ENCODE results near the gene NR6A1. TPM values are rescaled to one million over a fixed set of nuclear protein-coding genes. Genes with fewer than 3 reads are reported as not detected.

The NR6A1 gene
- total and polyA plus RNA-seq, 2 experiments from 2014 or later, result 44.2 to 139 TPM

- H3K4me1 Mint-ChIP-seq, result peaks cover 5% of the 10 kb centered on the region; the same call in 2 of the 3 replicates
- peaks cover 4% of the 10 kb centered on the region for H3K27me3 Mint-ChIP-seq (ENCODE audit: insufficient read depth, low read depth, poor library complexity)
- Histone ChIP-seq H3K79me2 (replicated peaks; ENCODE audit: insufficient read depth) (no peaks in the 10 kb centered on the region; the same call in 1 of the 2 replicates), H2AFZ (no peak overlapping the region), H3K36me3 (ENCODE audit: insufficient read depth) (no peaks in the 10 kb centered on the region), H4K20me1 (replicated peaks; ENCODE audit: insufficient read depth) (0 out of 2 replicates have a peak, but pooled peaks cover 3% of the 10 kb centered on the region), H3K27me3 (ENCODE audit: insufficient read depth) (no peaks in the 10 kb centered on the region), H3K9me2 (ENCODE audit: insufficient read depth) (no peaks in the 10 kb centered on the region), H3K4me1 (ENCODE audit: insufficient read depth) (no peaks in the 10 kb centered on the region), H3F3A (replicated peaks; ENCODE audit: low read depth) (no peaks in the 10 kb centered on the region), H3K4me3 (no peak overlapping the region), H3K4me2 (no peak overlapping the region), H3K27ac (ENCODE audit: low read depth) (peak overlapping the region; percentile 52; the same call in 1 of the 2 replicates)
- no peak for ATAC-seq
- H3K4me3 Mint-ChIP-seq, result no peak overlapping the region
- TF ChIP-seq JUNB (IDR thresholded peaks at IDR 0.05; ENCODE audit: unreplicated experiment) (no peak), POLR2AphosphoS5 (IDR thresholded peaks at IDR 0.05; ENCODE audit: low read depth) (no peak), EZH2 (IDR thresholded peaks at IDR 0.05; ENCODE audit: low read depth, unreplicated experiment) (no peak), EZH2phosphoT487 (IDR thresholded peaks at IDR 0.05; ENCODE audit: unreplicated experiment) (no peak), ZNF331 (CRISPR knock-in tag; IDR thresholded peaks at IDR 0.05; ENCODE audit: low read depth) (no peak), CREB1 (CRISPR knock-in tag; IDR thresholded peaks at IDR 0.05; ENCODE audit: low read depth) (no peak), CTCF (conservative IDR thresholded peaks at IDR 0.05; ENCODE audit: low read depth in 2 of 2) (no peak), NANOG (IDR thresholded peaks at IDR 0.05; ENCODE audit: borderline replicate concordance) (no peak), ZNF114 (CRISPR knock-in tag; IDR thresholded peaks at IDR 0.05) (no peak)
- TF ChIP-seq, protein P1, sequence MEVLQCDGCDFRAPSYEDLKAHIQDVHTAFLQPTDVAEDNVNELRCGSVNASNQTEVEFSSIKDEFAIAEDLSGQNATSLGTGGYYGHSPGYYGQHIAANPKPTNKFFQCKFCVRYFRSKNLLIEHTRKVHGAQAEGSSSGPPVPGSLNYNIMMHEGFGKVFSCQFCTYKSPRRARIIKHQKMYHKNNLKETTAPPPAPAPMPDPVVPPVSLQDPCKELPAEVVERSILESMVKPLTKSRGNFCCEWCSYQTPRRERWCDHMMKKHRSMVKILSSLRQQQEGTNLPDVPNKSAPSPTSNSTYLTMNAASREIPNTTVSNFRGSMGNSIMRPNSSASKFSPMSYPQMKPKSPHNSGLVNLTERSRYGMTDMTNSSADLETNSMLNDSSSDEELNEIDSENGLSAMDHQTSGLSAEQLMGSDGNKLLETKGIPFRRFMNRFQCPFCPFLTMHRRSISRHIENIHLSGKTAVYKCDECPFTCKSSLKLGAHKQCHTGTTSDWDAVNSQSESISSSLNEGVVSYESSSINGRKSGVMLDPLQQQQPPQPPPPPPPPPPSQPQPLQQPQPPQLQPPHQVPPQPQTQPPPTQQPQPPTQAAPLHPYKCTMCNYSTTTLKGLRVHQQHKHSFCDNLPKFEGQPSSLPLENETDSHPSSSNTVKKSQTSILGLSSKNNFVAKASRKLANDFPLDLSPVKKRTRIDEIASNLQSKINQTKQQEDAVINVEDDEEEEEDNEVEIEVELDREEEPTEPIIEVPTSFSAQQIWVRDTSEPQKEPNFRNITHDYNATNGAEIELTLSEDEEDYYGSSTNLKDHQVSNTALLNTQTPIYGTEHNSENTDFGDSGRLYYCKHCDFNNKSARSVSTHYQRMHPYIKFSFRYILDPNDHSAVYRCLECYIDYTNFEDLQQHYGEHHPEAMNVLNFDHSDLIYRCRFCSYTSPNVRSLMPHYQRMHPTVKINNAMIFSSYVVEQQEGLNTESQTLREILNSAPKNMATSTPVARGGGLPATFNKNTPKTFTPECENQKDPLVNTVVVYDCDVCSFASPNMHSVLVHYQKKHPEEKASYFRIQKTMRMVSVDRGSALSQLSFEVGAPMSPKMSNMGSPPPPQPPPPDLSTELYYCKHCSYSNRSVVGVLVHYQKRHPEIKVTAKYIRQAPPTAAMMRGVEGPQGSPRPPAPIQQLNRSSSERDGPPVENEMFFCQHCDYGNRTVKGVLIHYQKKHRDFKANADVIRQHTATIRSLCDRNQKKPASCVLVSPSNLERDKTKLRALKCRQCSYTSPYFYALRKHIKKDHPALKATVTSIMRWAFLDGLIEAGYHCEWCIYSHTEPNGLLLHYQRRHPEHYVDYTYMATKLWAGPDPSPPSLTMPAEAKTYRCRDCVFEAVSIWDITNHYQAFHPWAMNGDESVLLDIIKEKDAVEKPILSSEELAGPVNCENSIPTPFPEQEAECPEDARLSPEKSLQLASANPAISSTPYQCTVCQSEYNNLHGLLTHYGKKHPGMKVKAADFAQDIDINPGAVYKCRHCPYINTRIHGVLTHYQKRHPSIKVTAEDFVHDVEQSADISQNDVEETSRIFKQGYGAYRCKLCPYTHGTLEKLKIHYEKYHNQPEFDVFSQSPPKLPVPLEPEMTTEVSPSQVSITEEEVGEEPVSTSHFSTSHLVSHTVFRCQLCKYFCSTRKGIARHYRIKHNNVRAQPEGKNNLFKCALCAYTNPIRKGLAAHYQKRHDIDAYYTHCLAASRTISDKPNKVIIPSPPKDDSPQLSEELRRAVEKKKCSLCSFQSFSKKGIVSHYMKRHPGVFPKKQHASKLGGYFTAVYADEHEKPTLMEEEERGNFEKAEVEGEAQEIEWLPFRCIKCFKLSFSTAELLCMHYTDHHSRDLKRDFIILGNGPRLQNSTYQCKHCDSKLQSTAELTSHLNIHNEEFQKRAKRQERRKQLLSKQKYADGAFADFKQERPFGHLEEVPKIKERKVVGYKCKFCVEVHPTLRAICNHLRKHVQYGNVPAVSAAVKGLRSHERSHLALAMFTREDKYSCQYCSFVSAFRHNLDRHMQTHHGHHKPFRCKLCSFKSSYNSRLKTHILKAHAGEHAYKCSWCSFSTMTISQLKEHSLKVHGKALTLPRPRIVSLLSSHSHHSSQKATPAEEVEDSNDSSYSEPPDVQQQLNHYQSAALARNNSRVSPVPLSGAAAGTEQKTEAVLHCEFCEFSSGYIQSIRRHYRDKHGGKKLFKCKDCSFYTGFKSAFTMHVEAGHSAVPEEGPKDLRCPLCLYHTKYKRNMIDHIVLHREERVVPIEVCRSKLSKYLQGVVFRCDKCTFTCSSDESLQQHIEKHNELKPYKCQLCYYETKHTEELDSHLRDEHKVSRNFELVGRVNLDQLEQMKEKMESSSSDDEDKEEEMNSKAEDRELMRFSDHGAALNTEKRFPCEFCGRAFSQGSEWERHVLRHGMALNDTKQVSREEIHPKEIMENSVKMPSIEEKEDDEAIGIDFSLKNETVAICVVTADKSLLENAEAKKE (CRISPR knock-in tag; IDR thresholded peaks at IDR 0.05), result no peak
- TF ChIP-seq, protein P2, sequence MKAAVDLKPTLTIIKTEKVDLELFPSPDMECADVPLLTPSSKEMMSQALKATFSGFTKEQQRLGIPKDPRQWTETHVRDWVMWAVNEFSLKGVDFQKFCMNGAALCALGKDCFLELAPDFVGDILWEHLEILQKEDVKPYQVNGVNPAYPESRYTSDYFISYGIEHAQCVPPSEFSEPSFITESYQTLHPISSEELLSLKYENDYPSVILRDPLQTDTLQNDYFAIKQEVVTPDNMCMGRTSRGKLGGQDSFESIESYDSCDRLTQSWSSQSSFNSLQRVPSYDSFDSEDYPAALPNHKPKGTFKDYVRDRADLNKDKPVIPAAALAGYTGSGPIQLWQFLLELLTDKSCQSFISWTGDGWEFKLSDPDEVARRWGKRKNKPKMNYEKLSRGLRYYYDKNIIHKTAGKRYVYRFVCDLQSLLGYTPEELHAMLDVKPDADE (IDR thresholded peaks at IDR 0.05), result no peak
- TF ChIP-seq, protein P3, sequence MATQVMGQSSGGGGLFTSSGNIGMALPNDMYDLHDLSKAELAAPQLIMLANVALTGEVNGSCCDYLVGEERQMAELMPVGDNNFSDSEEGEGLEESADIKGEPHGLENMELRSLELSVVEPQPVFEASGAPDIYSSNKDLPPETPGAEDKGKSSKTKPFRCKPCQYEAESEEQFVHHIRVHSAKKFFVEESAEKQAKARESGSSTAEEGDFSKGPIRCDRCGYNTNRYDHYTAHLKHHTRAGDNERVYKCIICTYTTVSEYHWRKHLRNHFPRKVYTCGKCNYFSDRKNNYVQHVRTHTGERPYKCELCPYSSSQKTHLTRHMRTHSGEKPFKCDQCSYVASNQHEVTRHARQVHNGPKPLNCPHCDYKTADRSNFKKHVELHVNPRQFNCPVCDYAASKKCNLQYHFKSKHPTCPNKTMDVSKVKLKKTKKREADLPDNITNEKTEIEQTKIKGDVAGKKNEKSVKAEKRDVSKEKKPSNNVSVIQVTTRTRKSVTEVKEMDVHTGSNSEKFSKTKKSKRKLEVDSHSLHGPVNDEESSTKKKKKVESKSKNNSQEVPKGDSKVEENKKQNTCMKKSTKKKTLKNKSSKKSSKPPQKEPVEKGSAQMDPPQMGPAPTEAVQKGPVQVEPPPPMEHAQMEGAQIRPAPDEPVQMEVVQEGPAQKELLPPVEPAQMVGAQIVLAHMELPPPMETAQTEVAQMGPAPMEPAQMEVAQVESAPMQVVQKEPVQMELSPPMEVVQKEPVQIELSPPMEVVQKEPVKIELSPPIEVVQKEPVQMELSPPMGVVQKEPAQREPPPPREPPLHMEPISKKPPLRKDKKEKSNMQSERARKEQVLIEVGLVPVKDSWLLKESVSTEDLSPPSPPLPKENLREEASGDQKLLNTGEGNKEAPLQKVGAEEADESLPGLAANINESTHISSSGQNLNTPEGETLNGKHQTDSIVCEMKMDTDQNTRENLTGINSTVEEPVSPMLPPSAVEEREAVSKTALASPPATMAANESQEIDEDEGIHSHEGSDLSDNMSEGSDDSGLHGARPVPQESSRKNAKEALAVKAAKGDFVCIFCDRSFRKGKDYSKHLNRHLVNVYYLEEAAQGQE (IDR thresholded peaks at IDR 0.05; ENCODE audit: unreplicated experiment), result no peak
- H3K27ac Mint-ChIP-seq, result no peak overlapping the region
- DNase-seq (ENCODE audit: low spot score), result no peak
- no peaks in the 10 kb centered on the region for H3K9me3 Mint-ChIP-seq
- no peaks in the 10 kb centered on the region; the same call in 2 of the 3 replicates for H3K36me3 Mint-ChIP-seq (ENCODE audit: low read depth)
Measured at GRCh38 chr9:124629600-124629999, 141.5 kb downstream of the NR6A1 start.
